Neuronal stem cell (in vitro differentiated cells): Measurements from ENCODE around the gene LRRC42.

Source experiments
- DNase-seq: peaks from one replicate; pipeline ENCODE4 v3.0.0-alpha.2; 2013; ENCODE audit warnings: low spot score
- H2AFZ ChIP-seq: one replicate; pipeline ENCODE4 v1.6.1; 2013; ENCODE audit warnings: mild to moderate bottlenecking, low read length, inconsistent platforms
- H2AK5ac ChIP-seq: 2 replicates; pipeline ENCODE4 v1.6.1; 2013; ENCODE audit warnings: low read depth, mild to moderate bottlenecking, inconsistent platforms, low read length, moderate library complexity, mixed read lengths
- H2BK120ac ChIP-seq: 2 replicates; pipeline ENCODE4 v1.6.1; 2013; ENCODE audit warnings: low read depth, mild to moderate bottlenecking, inconsistent platforms, low read length, moderate library complexity, mixed read lengths
- H2BK12ac ChIP-seq: one replicate; pipeline ENCODE4 v1.6.1; 2013; ENCODE audit warnings: low read length, inconsistent platforms
- H2BK15ac ChIP-seq: 2 replicates; pipeline ENCODE4 v1.6.1; 2013; ENCODE audit warnings: mild to moderate bottlenecking, low read length, inconsistent platforms, mixed read lengths
- H2BK5ac ChIP-seq: one replicate; pipeline ENCODE4 v1.6.1; 2013; ENCODE audit warnings: inconsistent platforms, mild to moderate bottlenecking, low read length, moderate library complexity
- H3K14ac ChIP-seq: one replicate; pipeline ENCODE4 v1.6.1; 2013; ENCODE audit warnings: low read length, inconsistent platforms
- H3K18ac ChIP-seq: 2 replicates; pipeline ENCODE4 v1.6.1; 2013; ENCODE audit warnings: low read length, inconsistent platforms
- H3K23ac ChIP-seq: 2 replicates; pipeline ENCODE4 v1.6.1; 2013; ENCODE audit warnings: low read depth, mild to moderate bottlenecking, mixed read lengths, low read length, inconsistent platforms; ENCODE audit not compliant: poor library complexity
- H3K27ac ChIP-seq: replicated peaks from 3 replicates; pipeline ENCODE4 v1.5.1; 2013; ENCODE audit warnings: low read length, inconsistent platforms
- H3K27me3 ChIP-seq, 3 experiments: 2 replicates each; pipeline ENCODE4 v1.6.1; 2013; ENCODE audit warnings: low read length in 3 of 3, mild to moderate bottlenecking in 2 of 3, inconsistent platforms in 1 of 3, low read depth in 1 of 3, mixed read lengths in 1 of 3, moderate library complexity in 1 of 3; ENCODE audit not compliant: control insufficient read depth in 3 of 3, insufficient read depth in 3 of 3
- H3K36me3 ChIP-seq, 2 donors: replicated peaks in 1 of 2; 2 replicates each; pipeline ENCODE4 v1.6.1; 2013; ENCODE audit warnings: low read length in 2 of 2; ENCODE audit not compliant: control insufficient read depth in 2 of 2, insufficient read depth in 2 of 2
- H3K4ac ChIP-seq: 2 replicates; pipeline ENCODE4 v1.6.1; 2013; ENCODE audit warnings: inconsistent platforms, mild to moderate bottlenecking, low read length, moderate library complexity
- H3K4me1 ChIP-seq, 2 donors: 1 replicate in 1 of 2; 2 replicates in 1 of 2; pipeline ENCODE4 v1.6.1; 2013; ENCODE audit warnings: low read length in 2 of 2, low read depth in 1 of 2; ENCODE audit not compliant: control insufficient read depth in 2 of 2, insufficient read depth in 1 of 2
- H3K4me2 ChIP-seq: one replicate; pipeline ENCODE4 v1.6.1; 2013; ENCODE audit warnings: mild to moderate bottlenecking, low read length, inconsistent platforms; ENCODE audit not compliant: insufficient read depth, poor library complexity, severe bottlenecking
- H3K4me3 ChIP-seq, 2 donors: 2 replicates each; pipeline ENCODE4 v1.5.1; 2013; ENCODE audit warnings: low read length in 2 of 2, mild to moderate bottlenecking in 2 of 2, inconsistent platforms in 1 of 2, moderate library complexity in 1 of 2
- H3K79me1 ChIP-seq: one replicate; pipeline ENCODE4 v1.6.1; 2013; ENCODE audit warnings: low read depth, mild to moderate bottlenecking, inconsistent platforms, low read length, moderate library complexity
- H3K9ac ChIP-seq: one replicate; pipeline ENCODE4 v1.6.1; 2013; ENCODE audit warnings: mild to moderate bottlenecking, low read depth, low read length, inconsistent platforms; ENCODE audit not compliant: poor library complexity
- H3K9me3 ChIP-seq, 2 donors: replicated peaks in 1 of 2; 2 replicates each; pipeline versions ENCODE3 to v1.6.1; 2013; ENCODE audit warnings: low read length in 2 of 2, mild to moderate bottlenecking in 2 of 2, inconsistent platforms in 1 of 2, low read depth in 1 of 2, mixed read lengths in 1 of 2, moderate library complexity in 1 of 2; ENCODE audit not compliant: control insufficient read depth in 2 of 2, insufficient read depth in 1 of 2
- H4K8ac ChIP-seq: one replicate; pipeline ENCODE4 v1.6.1; 2013; ENCODE audit warnings: low read depth, mild to moderate bottlenecking, inconsistent platforms, low read length, moderate library complexity
- H4K91ac ChIP-seq: one replicate; pipeline ENCODE4 v1.6.1; 2013; ENCODE audit warnings: low read length, low read depth, mild to moderate bottlenecking, inconsistent platforms; ENCODE audit not compliant: poor library complexity
- WGBS, 2 donors: extraction: QIAGEN DNeasy Blood & Tissue Kit; methylation state at CpG; one replicate each; pipeline ENCODE4 v1.1.7; 2013; ENCODE audit warnings: missing lambda C conversion rate in 2 of 2, mixed read lengths in 1 of 2; ENCODE audit not compliant: insufficient read length in 2 of 2, insufficient replicate concordance in 1 of 2; ENCODE audit errors: extremely low coverage in 2 of 2; 5-methylcytosine and 5-hydroxymethylcytosine counted together

The LRRC42 gene

DNA sequence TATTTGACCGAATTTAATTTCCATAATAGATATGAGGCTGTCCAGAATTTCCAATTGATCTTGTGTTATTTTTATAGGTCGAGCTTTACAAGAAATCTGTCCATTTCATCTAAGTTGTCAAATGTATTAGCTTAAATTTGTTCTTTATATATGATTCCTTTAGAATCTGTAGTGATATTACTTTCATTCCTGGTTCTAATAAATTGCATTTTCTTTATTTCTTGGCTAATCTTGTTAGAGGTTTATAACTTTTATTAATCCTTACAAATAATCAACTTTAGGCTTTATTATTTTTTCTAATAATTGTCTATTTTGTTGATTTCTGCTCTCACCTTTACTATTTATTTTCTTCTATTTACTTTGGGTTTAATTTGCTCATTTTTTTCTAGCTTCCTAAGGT lies 14.6 kb upstream of the LRRC42 start:
- Histone ChIP-seq H2AK5ac (no peak overlapping the region), H3K27ac (no peak overlapping the region), H3K79me1 (no peaks in the 10 kb centered on the region), H2AFZ (no peak overlapping the region), H3K27me3 (no peaks in the 10 kb centered on the region), H3K18ac (no peak overlapping the region), H3K4me1 (no peaks in the 10 kb centered on the region), H3K4me3 (no peak overlapping the region), H2BK120ac (no peak overlapping the region), H2BK12ac (no peak overlapping the region), H3K14ac (no peak overlapping the region), H3K23ac (no peak overlapping the region), H3K9me3 (peaks cover 9 to 35% of the 10 kb centered on the region in 2 donors), H3K9ac (no peak overlapping the region), H2BK5ac (no peak overlapping the region), H4K8ac (no peak overlapping the region), H3K36me3 (peaks cover 11 to 94% of the 10 kb centered on the region in 2 donors), H3K4ac (no peak overlapping the region), H3K4me2 (no peak overlapping the region), H2BK15ac (no peak overlapping the region), H4K91ac (no peak overlapping the region)
- WGBS, 2 donors: no CpG with 5 or more reads among the region's 2 CpGs
- DNase-seq: no peak

DNA sequence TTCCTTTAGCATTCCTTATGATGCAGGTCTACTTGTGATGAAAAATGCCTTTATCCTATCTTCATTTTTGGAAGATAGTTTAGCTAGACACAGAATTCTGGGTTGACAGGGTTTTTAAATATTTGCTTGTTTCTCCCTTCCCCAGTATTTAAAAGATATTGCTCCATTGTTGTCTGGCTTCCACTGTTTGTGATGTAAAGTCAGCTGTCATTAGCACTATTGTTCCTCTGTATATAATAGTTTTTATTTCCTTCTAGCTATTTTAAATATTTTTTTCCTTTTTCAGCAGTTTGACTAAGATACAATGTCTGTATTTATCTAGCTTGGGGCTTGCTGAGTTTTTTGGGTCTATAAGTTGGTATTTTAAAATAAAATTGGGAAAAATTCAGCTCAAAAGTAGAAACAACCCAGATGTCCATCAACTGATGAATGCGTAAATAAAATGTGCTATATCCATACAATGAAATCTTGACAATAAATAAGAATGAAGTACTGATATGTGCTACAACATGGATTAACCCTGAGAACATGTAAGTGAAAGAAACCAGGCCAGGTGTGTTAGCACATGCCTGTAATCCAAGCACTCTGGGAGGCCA lies 11.9 kb upstream of the LRRC42 start:
- no peak overlapping the region for H3K18ac ChIP-seq

DNA sequence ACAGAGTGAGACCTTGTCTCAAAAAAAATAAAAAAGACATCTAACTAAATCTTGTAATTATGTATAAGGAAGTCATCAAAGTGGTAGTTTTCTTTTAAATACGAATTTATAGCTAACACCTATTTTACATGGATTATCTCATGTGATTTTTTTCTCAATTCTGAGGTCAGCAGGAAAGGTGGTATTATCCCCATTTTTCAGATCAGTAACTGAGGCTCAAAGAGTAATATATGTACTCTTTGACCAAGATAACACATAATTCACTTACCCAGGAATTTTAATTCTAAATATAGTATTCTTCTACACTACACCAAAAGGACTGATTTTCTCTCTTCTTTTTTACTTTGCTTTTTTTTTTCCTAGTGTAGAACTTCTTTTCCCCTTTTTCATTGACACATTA lies 9.7 kb upstream of the LRRC42 start:
- H3K23ac ChIP-seq: no peak overlapping the region
- H2AFZ ChIP-seq: no peak overlapping the region
- H4K91ac ChIP-seq: no peak overlapping the region
- no peak overlapping the region for H2BK12ac ChIP-seq
- peaks cover 8 to 83% of the 10 kb centered on the region in 2 donors for H3K36me3 ChIP-seq
- H4K8ac ChIP-seq: no peak overlapping the region
- no peak overlapping the region for H3K27ac ChIP-seq
- H3K18ac ChIP-seq: no peak overlapping the region
- H3K4me3 ChIP-seq: no peak overlapping the region
- no peak overlapping the region for H2AK5ac ChIP-seq
- no peak overlapping the region for H3K14ac ChIP-seq
- H3K4ac ChIP-seq: no peak overlapping the region
- no peak overlapping the region for H2BK15ac ChIP-seq
- no peak overlapping the region for H2BK120ac ChIP-seq
- no peaks in the 10 kb centered on the region for H3K79me1 ChIP-seq
- peaks cover 9 to 38% of the 10 kb centered on the region in 2 donors for H3K9me3 ChIP-seq
- no CpG with 5 or more reads among the region's 1 CpG for WGBS, 2 donors
- H3K9ac ChIP-seq: no peak overlapping the region
- no peaks in the 10 kb centered on the region for H3K27me3 ChIP-seq
- no peak overlapping the region for H2BK5ac ChIP-seq
- H3K4me2 ChIP-seq: no peak overlapping the region
- DNase-seq: no peak
- no peaks in the 10 kb centered on the region for H3K4me1 ChIP-seq

More for the DNA sequence above, 11.9 kb upstream of the LRRC42 start:
- H3K9ac ChIP-seq: no peak overlapping the region
- peaks cover 8 to 90% of the 10 kb centered on the region in 2 donors for H3K36me3 ChIP-seq
- no peak overlapping the region for H4K91ac ChIP-seq
- no peak overlapping the region for H2AK5ac ChIP-seq
- no peak overlapping the region for H2AFZ ChIP-seq
- WGBS, 2 donors: no CpG with 5 or more reads among the region's 1 CpG
- no peak overlapping the region for H3K14ac ChIP-seq
- no peaks in the 10 kb centered on the region for H3K79me1 ChIP-seq
- H3K4ac ChIP-seq: no peak overlapping the region
- H3K23ac ChIP-seq: no peak overlapping the region
- peaks cover 9 to 38% of the 10 kb centered on the region in 2 donors for H3K9me3 ChIP-seq
- no peak overlapping the region for H4K8ac ChIP-seq
- no peaks in the 10 kb centered on the region for H3K27me3 ChIP-seq
- H3K4me2 ChIP-seq: no peak overlapping the region
- DNase-seq: no peak
- no peak overlapping the region for H2BK120ac ChIP-seq
- no peak overlapping the region for H2BK15ac ChIP-seq
- no peak overlapping the region for H2BK12ac ChIP-seq
- H2BK5ac ChIP-seq: no peak overlapping the region
- H3K27ac ChIP-seq: no peak overlapping the region
- H3K4me1 ChIP-seq: no peaks in the 10 kb centered on the region
- no peak overlapping the region for H3K4me3 ChIP-seq

DNA sequence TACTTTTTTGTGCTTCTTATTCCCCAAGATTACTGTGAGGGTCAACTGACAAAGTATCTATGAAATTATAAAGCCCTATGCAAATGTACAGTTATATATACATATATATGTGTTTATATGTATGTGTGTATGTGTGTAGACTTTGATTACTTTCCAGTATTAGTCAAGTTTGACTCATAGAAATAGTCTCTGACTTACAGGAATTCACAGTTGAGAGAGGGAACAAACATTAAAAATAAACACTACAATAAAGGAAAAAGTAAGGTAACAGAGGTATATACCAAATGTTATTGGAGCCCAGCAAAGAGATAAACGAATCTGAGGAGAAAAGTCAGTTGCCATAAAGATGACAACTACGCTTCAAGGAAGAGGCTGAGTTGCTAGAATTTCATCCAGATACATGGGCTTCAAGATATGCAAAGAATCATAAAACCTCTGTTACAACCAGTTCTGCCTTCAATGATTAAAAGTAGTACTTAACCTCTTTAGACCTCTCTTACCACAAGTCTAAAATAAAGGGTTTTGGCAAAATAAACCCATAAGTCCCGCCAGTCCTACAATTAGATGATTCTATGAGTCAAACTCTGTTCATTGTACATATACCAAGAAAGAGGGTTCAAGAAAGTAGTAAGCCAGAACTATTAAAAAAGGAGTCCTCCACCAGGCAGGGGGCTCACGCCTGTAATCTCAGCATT lies 7.9 kb upstream of the LRRC42 start:
- Histone ChIP-seq H2BK5ac (no peak overlapping the region), H3K9ac (no peak overlapping the region), H2AFZ (no peak overlapping the region), H3K79me1 (no peaks in the 10 kb centered on the region), H3K23ac (no peak overlapping the region), H4K91ac (no peak overlapping the region), H3K27ac (no peak overlapping the region), H3K4me1 (peaks cover 0 to 4% of the 10 kb centered on the region in 2 donors), H3K4ac (no peak overlapping the region), H2BK15ac (no peak overlapping the region), H3K9me3 (peaks cover 4 to 30% of the 10 kb centered on the region in 2 donors), H3K4me3 (no peak overlapping the region), H3K4me2 (no peak overlapping the region), H3K36me3 (peaks cover 4 to 69% of the 10 kb centered on the region in 2 donors), H3K27me3 (no peaks in the 10 kb centered on the region), H3K14ac (no peak overlapping the region), H2BK12ac (no peak overlapping the region), H3K18ac (no peak overlapping the region), H2AK5ac (no peak overlapping the region), H4K8ac (no peak overlapping the region), H2BK120ac (no peak overlapping the region)
- DNase-seq: no peak
- no CpG with 5 or more reads among the region's 4 CpGs for WGBS, 2 donors
